ENCODE data around the gene SLC38A8. TPM values are rescaled to one million over a fixed set of nuclear protein-coding genes. Genes with fewer than 3 reads are reported as not detected.

Gene SLC38A8
- total and polyA plus RNA-seq, 2 experiments from 2014 or later = not detected

DNA sequence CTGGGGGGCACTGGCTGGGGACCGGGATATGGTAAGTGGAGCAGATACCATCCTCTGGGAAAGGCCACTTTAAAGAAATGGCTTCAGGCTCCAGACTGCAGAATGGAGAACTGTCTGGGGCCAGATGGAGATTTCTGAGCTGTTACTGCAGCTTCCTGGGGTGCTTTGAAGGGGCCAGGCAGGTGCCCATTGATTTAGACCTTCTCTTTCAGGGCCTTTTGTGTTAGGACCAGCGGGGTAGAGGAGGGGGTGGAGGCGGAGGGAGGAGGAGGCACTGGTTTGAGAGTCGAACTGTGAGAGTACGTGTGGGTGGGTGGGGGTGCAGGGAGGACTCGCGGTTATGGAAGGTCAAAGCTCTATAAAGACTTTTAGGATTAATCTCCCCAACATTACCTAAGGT is 63.2 kb downstream of the SLC38A8 start:
- no peak overlapping the region for H3K27ac ChIP-seq
- no peaks in the 10 kb centered on the region for H3K4me1 ChIP-seq (ENCODE audit: low read depth)
- no peaks in the 10 kb centered on the region for H3K9me3 ChIP-seq (ENCODE audit: low read depth)
- no peaks in the 10 kb centered on the region for H3K27me3 ChIP-seq
- no peaks in the 10 kb centered on the region for H3K36me3 ChIP-seq
- H3K4me3 ChIP-seq = no peak overlapping the region
- no peak for DNase-seq (ENCODE audit: low read depth in 1 of 2, low spot score in 1 of 2)
- no peak for TF ChIP-seq CTCF (IDR thresholded peaks at IDR 0.05; ENCODE audit: low read depth, low read length)

DNA sequence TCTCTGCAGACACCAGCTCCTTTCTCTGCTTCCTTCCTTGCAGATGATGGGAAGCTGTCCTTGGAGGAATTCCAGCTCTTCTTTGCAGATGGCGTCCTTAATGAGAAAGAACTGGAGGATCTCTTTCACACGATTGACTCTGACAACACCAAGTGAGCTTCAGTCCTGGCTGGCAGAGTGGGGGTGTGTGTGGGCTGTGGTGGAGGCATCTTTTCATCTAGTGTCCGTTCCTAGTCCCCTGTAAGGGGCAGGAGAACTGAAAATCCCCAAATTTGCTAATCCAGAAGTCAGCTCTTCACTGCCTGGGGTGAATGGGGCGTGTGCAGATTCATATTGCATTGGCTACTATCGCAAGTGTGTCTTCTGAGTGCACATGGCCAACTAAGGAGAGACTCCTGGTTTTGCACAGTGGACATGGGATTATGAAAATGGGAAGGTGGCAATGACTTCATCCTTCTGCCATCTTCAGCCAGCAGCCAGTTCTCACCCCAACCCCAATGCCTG is 64.1 kb downstream of the SLC38A8 start:
- no peaks in the 10 kb centered on the region for H3K27me3 ChIP-seq
- no peak for DNase-seq (ENCODE audit: low read depth in 1 of 2, low spot score in 1 of 2)

DNA sequence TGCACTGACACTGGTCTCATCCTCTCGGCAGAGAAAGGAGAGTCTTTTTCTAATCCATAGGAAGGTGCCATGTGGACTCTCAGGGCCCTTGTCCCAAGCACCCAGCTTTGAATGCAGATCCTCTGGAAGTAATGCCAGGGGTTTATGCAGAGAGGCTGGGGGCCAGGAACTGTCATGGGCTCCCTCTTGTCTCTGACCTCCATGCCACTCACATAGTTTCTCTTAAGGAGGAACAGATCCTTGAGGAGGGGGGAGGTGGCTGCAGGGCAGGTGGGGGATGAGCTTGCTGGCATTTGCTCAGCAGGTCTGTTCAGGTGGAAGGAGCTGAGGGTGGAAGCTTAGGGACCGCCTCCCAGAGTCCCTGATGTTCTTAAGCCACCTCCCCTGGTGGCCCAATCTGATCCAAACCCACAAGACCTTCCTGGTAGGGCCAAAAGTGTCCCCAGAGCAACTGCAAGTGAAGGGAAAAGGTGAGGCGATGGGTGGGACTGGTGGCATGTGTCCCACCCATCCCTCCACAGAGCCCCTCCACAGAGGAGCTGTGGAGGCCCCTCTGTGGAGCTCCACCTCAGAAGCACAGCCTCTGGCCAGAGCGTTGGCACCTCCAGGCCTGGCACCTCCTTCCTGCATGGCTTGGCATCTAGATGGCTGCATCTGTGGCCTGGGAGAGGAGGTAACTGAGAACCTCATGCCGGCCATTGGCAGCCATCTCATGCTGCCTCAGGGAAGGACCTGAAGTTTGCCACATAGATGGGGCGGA is 65.4 kb downstream of the SLC38A8 start:
- no peak for TF ChIP-seq CTCF (IDR thresholded peaks at IDR 0.05; ENCODE audit: low read depth, low read length)
- Histone ChIP-seq H3K27me3 (no peaks in the 10 kb centered on the region), H3K9me3 (ENCODE audit: low read depth) (no peaks in the 10 kb centered on the region), H3K4me3 (no peak overlapping the region), H3K4me1 (ENCODE audit: low read depth) (no peaks in the 10 kb centered on the region), H3K27ac (no peak overlapping the region), H3K36me3 (no peaks in the 10 kb centered on the region)
- DNase-seq (ENCODE audit: low read depth in 1 of 2, low spot score in 1 of 2) = no peak

More for the DNA sequence above, 64.1 kb downstream of the SLC38A8 start:
- H3K4me3 ChIP-seq = no peak overlapping the region
- H3K9me3 ChIP-seq (ENCODE audit: low read depth) = no peaks in the 10 kb centered on the region
- no peak for TF ChIP-seq CTCF (IDR thresholded peaks at IDR 0.05; ENCODE audit: low read depth, low read length)
- H3K27ac ChIP-seq = no peak overlapping the region
- no peaks in the 10 kb centered on the region for H3K4me1 ChIP-seq (ENCODE audit: low read depth)
- no peaks in the 10 kb centered on the region for H3K36me3 ChIP-seq

DNA sequence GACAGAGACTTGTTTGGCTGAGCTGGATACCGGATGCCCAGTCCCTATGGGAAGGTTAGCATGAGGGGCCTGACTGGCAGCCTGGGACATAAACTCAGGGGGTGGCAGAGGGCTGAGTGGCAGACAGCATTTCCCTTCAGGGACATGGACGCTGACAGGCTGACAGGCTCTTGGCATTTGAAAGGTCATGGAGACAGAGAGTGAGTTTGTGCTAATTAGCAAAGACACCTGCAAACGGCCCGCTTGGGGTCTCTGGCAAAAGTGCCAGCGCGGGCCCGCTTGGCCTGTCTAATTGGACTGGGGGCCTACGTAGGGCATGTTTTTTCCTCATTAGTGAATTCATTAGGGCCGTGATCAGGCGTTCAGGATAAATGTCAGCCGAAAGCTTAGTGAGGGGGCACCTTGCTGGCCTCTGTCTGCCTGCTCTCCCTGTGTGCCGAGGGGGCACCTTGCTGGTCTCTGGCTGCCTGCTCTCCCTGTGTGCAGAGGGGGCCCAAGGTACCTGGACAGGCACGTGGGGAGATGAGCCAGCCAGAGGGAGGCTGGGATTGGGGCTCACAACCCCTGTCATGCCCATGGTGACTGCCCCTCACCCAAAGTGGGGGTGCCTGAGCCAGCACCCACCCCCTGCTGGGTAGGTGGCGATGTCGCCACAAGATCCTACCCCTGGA is 66.9 kb downstream of the SLC38A8 start:
- no peak for TF ChIP-seq CTCF (IDR thresholded peaks at IDR 0.05; ENCODE audit: low read depth, low read length)
- no peaks in the 10 kb centered on the region for H3K9me3 ChIP-seq (ENCODE audit: low read depth)
- DNase-seq (ENCODE audit: low read depth in 1 of 2, low spot score in 1 of 2) = no peak
- no peak overlapping the region for H3K4me3 ChIP-seq
- no peaks in the 10 kb centered on the region for H3K4me1 ChIP-seq (ENCODE audit: low read depth)
- H3K36me3 ChIP-seq = no peaks in the 10 kb centered on the region
- no peaks in the 10 kb centered on the region for H3K27me3 ChIP-seq
- H3K27ac ChIP-seq = no peak overlapping the region

GRCh38 chr16:83974475-83974874 is 68.1 kb downstream of the SLC38A8 start:
- no peak overlapping the region for H3K27ac ChIP-seq
- DNase-seq (ENCODE audit: low read depth in 1 of 2, low spot score in 1 of 2) = no peak
- TF ChIP-seq CTCF (IDR thresholded peaks at IDR 0.05; ENCODE audit: low read depth, low read length) = no peak

More at GRCh38 chr16:83974475-83974874, 68.1 kb downstream of the SLC38A8 start:
- H3K4me1 ChIP-seq (ENCODE audit: low read depth) = no peaks in the 10 kb centered on the region
- H3K36me3 ChIP-seq = no peaks in the 10 kb centered on the region
- H3K4me3 ChIP-seq = no peak overlapping the region
- H3K27me3 ChIP-seq = peaks cover 2% of the 10 kb centered on the region
- H3K9me3 ChIP-seq (ENCODE audit: low read depth) = no peaks in the 10 kb centered on the region

All from cardiac muscle cell (in vitro differentiated cells and primary cell).